SW 1271 (cell line): ENCODE measurements around the gene KDM2A.
A peak's percentile ranks its signal among the peaks of the same experiment; 100 is the strongest.

Experiments
- DNase-seq, 2 experiments: peaks; one replicate each; lab custom pipeline; 2025; lab: John Stamatoyannopoulos, UW

Gene KDM2A

DNA sequence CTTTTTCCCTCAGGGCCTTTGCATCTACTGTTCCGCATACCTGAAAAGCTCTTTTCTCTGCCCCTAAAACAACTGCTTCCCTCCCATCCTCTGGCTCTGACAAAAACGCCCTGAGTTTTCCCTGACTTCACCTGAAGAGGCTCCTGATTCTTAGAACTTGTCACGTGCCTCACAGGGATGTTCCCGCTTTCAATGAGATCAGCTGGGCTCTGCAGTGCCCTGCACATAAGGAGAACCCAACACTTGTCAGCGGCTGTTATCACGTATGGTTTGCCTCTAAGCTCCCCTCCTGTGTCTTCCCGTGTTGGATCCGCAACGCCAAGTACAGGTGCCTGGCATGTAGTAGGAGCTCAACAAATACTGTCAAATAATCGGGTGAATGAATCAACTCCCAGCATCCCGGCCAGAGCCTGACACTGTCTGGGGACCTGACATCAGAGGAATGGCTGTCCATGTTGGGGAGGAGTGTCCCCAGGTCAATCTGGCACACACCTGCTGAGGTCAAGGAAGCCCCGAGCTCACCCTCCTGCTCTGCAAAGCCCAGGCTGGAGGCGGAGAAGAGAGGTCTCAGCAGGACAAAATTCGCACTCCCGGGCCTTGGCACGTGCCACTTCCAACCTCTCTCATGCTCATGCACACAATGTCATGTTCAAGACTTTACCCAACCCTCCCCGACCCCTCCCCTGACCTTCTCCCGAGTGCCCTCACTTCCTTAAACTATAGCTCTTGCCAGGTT, 143.1 kb downstream of the KDM2A start:
- no peak for DNase-seq

- peak; percentile 49 to 80 for DNase-seq
Measured at GRCh38 chr11:67262731-67263675, 143.9 kb downstream of the KDM2A start.

DNA sequence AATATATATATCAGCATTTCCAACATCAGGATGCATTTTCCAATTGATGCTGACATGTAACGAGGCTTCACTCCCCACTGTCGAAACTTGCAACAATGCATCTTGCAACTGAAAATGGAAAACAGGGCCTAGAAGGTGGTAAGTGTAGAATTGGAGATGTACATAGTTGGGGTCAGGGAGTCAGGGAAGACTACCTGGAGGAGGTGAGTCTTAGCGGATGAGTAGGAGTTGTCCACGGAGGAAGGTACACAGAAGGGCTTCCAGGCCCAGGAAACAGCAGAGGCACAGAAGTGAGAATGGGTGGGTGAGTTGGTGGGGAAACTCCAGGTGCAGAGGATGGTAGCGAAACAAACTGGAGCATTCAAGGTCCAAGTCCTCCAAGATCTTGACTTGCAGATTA, 145.2 kb downstream of the KDM2A start:
- no peak for DNase-seq

GRCh38 chr11:67264877-67265632, 146.0 kb downstream of the KDM2A start:
- DNase-seq = no peak

- DNase-seq = peak in 1 of 2 experiments; percentile 48
Measured at GRCh38 chr11:67265633-67266448, 146.8 kb downstream of the KDM2A start.

DNA sequence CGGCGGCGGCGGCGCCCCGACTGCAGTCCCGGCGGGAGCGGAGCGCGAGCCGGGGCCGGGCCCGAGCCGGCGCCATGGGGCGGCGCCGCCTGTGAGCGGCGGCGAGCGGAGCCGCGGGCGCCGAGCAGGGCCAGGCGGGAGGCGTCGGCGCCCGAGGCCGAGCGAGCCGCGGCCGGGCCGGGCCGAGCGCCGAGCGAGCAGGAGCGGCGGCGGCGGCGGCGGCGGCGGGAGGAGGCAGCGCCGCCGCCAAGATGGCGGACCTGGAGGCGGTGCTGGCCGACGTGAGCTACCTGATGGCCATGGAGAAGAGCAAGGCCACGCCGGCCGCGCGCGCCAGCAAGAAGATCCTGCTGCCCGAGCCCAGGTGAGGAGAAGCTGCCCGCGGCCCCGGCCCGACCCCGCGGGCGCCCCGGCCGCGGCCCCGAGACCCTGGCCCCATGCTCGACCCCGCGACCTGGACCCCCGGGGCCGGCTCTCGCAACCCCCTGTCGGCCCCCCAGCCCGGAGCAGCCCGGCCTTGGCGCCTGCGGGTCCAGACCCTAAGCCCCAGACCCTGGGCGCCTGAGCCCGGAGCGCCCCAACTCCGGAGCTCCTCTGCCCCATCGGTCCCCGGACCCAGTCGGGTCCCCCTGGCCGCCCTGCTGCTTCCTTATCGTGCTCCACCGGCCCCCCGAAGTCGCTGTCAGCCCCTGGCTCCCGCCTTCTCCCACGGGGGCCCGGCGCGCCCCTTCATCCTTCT, 147.6 kb downstream of the KDM2A start, which contains the start of gene GRK2:
Gene GRK2, plus strand, starts transcription at position 25 of the 739 bp plus-strand sequence. Its CDS starts 227 bp downstream, at position 252.
- DNase-seq = peak in 1 of 2 experiments; percentile 43

GRCh38 chr11:67267188-67268080, 148.4 kb downstream of the KDM2A start:
- DNase-seq = no peak

DNA sequence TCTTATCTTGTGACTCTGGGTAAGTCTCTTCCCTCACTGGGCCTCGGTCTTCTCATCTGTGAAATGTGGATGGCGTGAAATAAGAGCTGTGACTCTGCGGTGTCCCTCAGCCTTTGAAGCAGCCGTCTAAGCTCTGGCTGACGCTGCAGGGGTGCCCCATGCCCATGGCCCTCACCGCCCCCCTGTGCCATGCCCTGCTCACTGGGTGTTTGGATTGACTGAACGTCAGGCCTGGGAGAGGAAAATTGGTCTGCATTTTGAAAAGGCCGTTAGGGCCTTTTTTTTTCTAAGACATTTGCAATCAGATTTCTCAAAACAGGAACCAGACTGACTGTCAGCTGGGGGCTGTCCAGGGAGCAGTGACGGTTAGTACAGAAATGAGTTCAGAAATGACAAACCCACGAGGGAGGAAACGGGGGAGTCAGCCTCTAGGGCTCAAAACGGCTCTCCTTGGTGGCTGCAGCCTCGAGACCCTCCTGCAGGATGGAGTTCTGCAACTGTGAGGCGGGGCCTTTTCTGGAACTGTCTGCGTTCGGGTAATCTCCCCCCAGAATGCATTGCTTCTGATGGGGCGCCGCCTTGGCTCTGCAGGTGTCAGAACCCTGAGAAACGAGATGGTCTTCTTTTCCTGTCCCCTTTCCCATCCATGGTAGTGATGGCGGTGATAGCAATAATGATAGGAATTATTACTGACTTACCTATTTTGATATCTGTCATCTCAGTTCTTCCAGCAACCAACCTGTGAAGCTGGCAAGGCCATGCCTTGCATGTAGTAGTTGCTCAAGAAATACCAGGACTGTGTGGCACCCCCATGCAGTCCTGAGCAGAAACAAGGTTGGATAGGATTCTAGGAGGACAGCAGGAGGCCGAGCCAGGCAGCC, 149.3 kb downstream of the KDM2A start:
- no peak for DNase-seq

DNA sequence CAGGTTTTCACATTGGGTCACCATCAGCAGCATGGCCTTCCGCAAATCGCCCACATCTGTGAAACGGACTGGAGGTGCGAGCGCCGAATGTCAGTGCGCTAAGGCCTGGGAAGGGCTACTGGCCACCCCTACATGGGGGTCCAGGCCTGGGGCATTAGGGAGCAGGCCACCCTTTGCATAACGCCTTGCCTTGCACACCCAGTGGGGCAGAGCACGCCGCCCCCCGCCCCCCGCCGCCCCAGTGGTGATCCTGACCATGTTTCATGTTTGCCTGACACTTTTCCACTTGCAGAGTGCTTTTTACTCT, 149.9 kb downstream of the KDM2A start:
- DNase-seq = no peak

DNA sequence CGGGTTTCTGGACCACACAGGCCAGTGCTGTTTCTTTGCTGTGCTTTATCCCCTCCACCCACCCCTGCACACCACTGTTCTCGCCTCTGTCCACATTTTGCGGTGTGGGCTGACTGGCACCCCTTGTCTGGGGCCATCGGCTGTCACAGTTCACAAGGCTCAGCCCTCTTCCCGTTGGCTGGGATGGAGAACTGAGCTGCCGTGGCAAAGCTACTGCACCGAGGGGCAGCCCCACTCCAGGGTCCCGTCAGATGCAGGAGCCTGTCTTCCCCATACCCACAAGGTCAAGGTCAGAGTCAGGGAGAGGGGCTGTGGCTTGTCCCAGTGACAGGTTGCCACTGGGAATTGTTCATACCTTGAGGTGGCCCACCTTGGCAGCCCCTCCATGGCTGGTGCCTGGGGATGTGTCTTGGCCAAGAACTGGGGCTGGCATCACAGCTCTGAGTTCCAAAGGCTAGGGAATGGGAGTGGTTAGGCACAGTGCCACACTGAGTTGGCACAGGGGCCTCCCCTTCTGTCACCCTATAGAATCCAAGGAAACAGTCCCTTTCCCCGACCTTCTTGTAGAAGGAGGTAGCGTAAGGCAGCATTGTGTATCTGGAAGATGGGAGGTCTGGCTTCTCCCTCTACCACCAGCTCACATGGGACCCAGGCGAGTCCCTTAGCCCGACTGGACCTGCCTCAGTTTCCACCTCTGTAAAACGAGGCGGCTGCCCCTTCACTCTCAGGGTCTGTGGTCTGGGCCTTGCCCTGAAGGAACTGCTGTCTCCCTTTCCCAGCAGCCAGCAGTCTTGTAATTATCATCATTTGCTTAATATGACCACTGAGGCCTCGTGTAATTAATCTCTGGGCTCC, 150.6 kb downstream of the KDM2A start:
- DNase-seq = no peak

DNA sequence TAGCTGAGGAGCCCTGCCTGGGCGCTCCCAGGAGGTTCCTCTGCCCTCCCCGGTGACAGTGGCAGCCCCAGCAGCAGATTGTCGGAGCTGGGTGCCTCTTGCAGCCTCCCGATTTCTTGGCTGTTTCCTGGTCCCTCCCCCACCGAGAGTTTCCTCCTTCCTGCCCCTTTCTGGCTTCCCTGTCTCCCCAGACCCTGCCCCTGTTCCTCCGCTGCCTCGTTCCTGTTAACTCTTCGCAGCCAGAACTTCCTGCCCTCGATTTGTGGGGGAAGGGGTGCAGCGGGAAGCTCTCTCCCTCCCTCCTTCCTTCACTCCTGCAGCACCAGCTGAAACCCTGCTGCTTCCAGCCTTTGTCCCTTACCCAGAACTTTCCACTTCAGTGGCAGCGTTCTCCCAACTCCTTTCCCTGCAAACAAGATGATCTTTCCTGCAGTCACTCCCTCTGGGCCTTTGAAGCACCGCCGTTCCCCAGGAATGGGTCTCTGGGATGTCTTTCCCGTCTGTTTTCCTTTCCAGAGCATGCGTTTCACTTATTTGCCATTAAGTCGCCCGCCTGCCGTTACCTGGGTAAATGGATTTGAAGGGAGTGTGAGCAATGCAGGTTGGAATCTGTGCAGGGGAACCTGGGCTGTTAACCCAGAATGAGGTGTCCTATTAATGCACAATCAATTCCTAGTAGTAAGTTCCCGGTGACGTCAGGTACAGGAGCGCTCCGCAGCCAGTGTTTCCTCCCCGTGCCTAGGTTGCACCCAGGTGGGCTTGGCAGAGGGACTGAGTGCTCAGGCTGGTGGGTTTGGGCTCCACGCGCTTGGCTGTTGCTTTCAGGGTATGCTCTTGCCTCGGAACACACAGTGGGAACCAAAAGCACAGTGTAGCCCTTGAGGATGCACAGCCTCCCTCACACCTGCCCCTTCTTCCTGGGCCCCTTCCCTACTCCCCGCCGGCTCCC, 151.5 kb downstream of the KDM2A start:
- DNase-seq = no peak

DNA sequence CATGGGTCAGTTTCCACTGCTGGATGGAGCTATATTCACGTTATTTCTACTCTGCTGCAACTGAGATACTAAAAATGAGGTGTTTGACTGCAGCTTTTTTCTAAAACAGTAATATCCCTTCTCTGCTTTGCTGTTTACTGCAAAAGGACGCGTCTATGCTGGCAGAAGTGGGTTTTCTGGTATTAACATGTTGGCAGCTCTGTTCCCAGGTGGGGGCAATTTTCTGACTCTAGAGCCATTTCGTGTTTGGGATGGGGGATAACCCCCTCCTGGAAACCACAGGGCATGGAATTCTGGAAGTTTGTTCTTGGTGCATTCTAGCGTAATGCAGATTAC, 152.1 kb downstream of the KDM2A start:
- DNase-seq = no peak

GRCh38 chr11:67271541-67272284, 152.7 kb downstream of the KDM2A start:
- no peak for DNase-seq

- no peak for DNase-seq
Measured at GRCh38 chr11:67272327-67273259, 153.5 kb downstream of the KDM2A start.
